SH-SY5Y (cell line): ENCODE measurements around the gene C2CD4B.

Experiments
- GATA2 ChIP-seq: IDR thresholded peaks from 2 replicates; pipeline ENCODE4 v1.6.1; 2011; ENCODE audit warnings: mild to moderate bottlenecking, low read depth, low read length
- GATA3 ChIP-seq: IDR thresholded peaks from 2 replicates; pipeline ENCODE4 v1.6.1; 2011; ENCODE audit warnings: low read depth, mild to moderate bottlenecking, low read length, moderate library complexity

GRCh38 chr15:62133141-62133540 lies 31.9 kb downstream of the C2CD4B start:
- TF ChIP-seq GATA2, result no peak
- no peak for TF ChIP-seq GATA3
